C4-2B (cell line): ENCODE measurements around the gene ARSJ.

Experiments
- ZFX ChIP-seq: fragments of 450-650 bp; IDR thresholded peaks from 2 replicates; pipeline ENCODE4 v1.6.1; 2017
- TF ChIP-seq, protein P1 (sequence below): fragments of 450-650 bp; conservative IDR thresholded peaks from 2 replicates; pipeline ENCODE4 v1.5.1; 2017; ENCODE audit warnings: mild to moderate bottlenecking

DNA sequence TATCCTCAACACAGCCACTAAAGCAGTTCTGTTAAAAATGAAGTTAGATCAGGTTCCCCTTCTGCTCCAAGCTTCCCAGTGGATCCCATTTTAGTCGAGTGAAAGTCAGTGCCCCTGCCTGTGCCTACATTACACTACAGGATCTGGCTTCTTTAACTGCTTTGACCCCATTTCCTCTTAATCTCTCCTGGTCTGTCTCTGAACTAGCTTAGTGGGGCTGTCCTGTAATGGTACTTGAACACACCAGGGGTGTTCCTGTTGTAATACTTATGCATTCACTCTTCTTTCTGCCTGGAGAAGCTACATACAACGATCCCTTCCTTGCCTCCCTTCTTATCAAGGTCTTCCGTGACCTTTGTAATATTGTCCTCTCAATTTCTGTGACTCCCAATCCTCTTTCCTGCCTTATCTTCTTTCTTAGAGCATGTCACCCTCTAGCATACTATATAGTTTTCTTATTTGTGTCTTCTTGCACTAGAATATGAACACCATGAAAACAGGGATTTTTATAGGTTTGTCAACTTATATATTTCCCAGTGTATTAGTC is 16.7 kb downstream of the ARSJ start:
- TF ChIP-seq, protein P1, sequence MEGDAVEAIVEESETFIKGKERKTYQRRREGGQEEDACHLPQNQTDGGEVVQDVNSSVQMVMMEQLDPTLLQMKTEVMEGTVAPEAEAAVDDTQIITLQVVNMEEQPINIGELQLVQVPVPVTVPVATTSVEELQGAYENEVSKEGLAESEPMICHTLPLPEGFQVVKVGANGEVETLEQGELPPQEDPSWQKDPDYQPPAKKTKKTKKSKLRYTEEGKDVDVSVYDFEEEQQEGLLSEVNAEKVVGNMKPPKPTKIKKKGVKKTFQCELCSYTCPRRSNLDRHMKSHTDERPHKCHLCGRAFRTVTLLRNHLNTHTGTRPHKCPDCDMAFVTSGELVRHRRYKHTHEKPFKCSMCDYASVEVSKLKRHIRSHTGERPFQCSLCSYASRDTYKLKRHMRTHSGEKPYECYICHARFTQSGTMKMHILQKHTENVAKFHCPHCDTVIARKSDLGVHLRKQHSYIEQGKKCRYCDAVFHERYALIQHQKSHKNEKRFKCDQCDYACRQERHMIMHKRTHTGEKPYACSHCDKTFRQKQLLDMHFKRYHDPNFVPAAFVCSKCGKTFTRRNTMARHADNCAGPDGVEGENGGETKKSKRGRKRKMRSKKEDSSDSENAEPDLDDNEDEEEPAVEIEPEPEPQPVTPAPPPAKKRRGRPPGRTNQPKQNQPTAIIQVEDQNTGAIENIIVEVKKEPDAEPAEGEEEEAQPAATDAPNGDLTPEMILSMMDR, result no peak
- TF ChIP-seq ZFX, result no peak
